Adrenal gland (tissue), 5 donors: ENCODE measurements around the gene ZHX3.

Experiments
- CTCF ChIP-seq, 6 experiments: fragments of 450-650 bp in 4 of 6; fragments of 200-600 bp in 2 of 6; sonication (generic) in 1 of 6; IDR thresholded peaks; 1 replicate in 5 of 6; 2 replicates in 1 of 6; pipeline versions ENCODE4 v1.5.1 to v1.8.0; 2016 to 2021; ENCODE audit warnings: antibody characterized with exemption in 6 of 6, mild to moderate bottlenecking in 2 of 6, moderate library complexity in 1 of 6
- POLR2A ChIP-seq, 2 donors: fragments of 450-650 bp; IDR thresholded peaks; one replicate each; pipeline ENCODE4 v1.6.1; 2017; ENCODE audit warnings: antibody characterized with exemption in 2 of 2, mild to moderate bottlenecking in 2 of 2, moderate library complexity in 1 of 2
- donor health status: DM: no; HTN: no; CAD: no.

GRCh38 chr20:41242352-41242751 is 75.2 kb downstream of the ZHX3 start:
- TF ChIP-seq POLR2A (IDR thresholded peaks at IDR 0.05) (no peak), CTCF (IDR thresholded peaks at IDR 0.05) (no peak)
